ENCODE results near the gene CENPN.

- TF ChIP-seq CTCF (IDR thresholded peaks at IDR 0.05 in 2 of 3, conservative IDR thresholded peaks at IDR 0.05 in 1 of 3; ENCODE audit: control insufficient read depth in 2 of 3, extremely low read depth in 1 of 3, insufficient read depth in 1 of 3, low read depth in 3 of 3, low read length in 3 of 3) (no peak), CHD2 (IDR thresholded peaks at IDR 0.05; ENCODE audit: borderline replicate concordance, low read depth, low read length) (no peak), TARDBP (IDR thresholded peaks at IDR 0.05; ENCODE audit: borderline replicate concordance) (no peak), POLR2A (IDR thresholded peaks at IDR 0.05; ENCODE audit: low read depth, low read length) (no peak), JUND (IDR thresholded peaks at IDR 0.05; ENCODE audit: low read depth, low read length) (no peak), EZH2 (IDR thresholded peaks at IDR 0.05; ENCODE audit: borderline replicate concordance, control insufficient read depth, low read depth, low read length) (no peak), KLF5 (IDR thresholded peaks at IDR 0.05; ENCODE audit: partially characterized antibody) (no peak), SIN3A (IDR thresholded peaks at IDR 0.05; ENCODE audit: low read depth, low read length) (no peak), MLLT1 (IDR thresholded peaks at IDR 0.05) (no peak), EP300 (IDR thresholded peaks at IDR 0.05; ENCODE audit: borderline replicate concordance in 1 of 2, control insufficient read depth in 1 of 2, low read depth in 2 of 2, low read length in 2 of 2) (no peak), FOS (IDR thresholded peaks at IDR 0.05; ENCODE audit: borderline replicate concordance, extremely low read depth, insufficient read length) (no peak), POU2F2 (IDR thresholded peaks at IDR 0.05; ENCODE audit: borderline replicate concordance, low read depth, low read length) (no peak), RCOR1 (conservative IDR thresholded peaks at IDR 0.05; ENCODE audit: low read depth, low read length) (no peak), MEF2A (IDR thresholded peaks at IDR 0.05; ENCODE audit: insufficient read depth, low read depth, low read length) (no peak)
These were observed 17.2 kb upstream of the CENPN start for GRCh38 chr16:80989801-80990200.

Data from GM12878 (cell line).